Measurements from ENCODE around the gene NOS1AP.

Gene NOS1AP

DNA sequence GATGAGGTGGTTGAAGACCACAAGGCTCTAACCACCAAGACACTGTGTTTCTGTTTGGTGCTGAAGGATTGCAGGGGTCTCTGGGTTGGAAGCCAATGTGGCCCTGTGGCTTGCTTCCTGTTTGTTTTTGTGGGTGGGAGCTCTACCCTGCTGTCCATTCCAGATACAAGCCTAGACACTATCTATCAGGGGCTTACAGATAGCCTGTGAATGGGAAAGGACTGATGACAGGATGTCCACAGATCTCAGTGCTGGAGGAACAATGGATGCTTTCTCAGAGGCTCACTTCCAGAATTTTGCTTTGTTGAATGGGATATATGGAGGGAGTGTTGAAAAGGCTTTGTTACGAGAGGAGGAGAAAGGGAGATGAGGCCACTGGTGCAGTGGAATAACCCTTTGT is 69.7 kb downstream of the NOS1AP start:
- no peak for DNase-seq

DNA sequence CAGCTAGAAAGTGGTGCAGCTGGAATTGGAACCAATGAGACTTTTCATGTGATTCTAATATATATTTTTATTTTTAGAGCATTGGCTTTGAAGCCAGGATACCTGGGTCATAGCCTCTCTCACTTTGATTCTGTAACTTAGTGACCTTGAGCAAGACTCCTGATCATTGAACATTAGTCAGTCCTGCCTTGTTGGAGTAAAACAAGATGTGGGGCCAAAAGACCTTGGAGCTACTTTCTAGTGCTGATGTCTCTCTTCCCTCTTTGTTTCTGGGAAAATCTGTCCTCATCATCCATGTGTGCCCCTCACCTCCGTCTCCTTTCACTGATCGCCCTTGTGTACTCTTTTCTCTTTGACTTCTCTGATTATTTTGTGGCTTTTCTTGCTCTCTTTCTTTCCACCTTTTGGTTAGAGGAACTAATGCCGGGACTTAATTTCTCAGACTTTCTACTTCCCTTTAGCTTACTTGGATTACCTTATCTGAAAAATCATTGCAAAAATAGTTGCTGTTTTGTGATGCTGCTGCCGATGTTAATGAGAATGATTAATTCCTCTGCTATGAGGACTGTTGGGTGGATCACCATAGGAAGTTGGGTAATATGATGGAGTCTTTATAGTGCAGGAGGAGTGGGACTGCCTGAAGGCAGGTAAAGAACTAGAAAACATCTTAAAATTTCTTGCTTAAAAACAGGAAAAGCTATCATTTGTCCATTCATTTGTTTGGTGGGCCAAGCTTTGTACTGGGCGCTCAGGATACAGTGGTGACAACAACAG is 72.0 kb downstream of the NOS1AP start:
- no peak for DNase-seq

DNA sequence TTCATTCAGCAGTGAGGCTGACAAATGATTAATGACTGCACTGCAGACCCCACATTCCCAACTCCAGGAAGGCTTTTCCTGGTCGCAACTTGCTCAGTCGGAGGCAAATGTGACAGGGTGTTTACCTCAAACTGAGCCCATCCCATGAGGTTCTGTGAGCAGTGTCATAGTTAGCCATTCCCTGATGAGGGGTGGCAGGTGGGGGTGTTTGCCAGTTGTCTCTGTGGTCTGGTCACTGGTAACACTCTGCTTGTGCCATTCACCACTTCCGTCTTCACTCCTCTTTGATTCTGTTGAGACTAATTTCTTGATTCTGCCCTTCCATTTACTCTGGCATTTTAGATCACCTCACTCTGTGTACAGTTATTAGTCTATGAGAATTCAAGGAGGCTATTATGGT is 73.5 kb downstream of the NOS1AP start:
- no peak for DNase-seq

DNA sequence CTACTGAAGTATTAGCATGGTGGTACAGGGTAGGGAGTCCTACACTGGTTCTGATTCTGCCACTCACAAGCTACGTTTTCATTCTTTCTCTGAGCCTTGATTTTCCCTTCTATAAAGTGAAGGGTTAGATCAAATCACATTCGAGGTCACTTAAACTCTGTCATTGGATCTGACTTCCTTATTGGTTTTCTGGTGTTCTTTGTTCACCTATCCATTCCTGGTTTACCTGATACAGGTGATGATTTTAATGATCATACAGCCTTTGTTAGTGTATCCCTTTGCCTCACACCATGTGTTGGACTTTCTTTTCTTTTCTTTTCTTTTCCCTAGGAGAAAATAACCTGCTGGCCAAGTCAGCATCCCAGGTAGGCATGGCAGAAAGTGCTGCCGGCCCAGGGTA is 74.8 kb downstream of the NOS1AP start:
- DNase-seq: no peak

DNA sequence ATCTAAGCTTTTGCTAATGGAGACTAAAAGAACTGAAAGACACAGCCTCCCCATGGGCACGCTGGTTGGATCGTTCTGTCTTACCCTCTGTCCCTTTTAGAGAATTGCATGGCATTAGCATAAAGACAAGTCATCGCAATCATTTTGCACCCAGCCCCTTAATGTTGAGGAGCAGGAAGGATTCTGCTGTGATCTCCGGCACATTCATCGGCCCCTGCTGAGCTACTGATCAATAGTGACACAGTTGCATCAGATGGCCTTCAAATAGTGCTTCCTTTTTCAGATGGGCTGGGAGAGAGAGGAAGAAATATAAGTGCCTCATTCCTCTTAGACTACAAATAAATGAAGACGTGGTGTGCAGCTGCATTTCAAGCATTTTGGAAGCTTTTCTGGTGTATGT is 75.4 kb downstream of the NOS1AP start:
- no peak for DNase-seq

DNA sequence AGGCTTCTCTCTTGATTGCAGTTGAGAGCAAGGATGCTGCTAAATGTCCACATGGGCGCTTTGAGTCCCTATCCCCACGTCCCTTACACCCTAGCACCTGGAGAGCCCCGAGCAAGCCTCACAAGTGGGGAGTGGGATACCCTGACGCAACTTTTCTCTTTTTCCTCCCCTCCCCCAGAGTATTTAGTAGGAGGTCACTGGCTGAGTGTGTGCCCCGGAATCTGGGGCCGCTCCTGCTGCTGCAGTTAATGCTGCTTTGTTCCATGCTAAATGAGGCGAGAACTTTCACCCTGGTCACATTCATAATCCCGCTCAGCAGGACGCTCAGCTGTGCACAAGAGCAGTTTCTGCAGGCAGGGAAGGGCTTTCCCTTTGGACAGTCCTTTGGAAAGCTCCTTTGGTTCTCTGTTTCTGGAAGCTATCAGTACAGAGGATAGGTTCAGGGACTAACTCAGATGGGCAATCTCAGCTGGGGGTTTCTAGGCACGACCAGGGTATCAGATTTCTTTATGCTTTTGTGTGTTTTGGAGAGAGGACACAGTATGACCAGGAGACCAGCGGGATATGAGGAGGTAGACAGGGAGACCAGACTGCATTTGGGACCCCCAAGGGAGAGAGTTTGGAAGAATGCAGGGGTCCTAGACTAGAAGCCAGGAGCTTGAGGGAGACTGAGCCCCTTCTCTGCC is 75.9 kb downstream of the NOS1AP start:
- no peak for DNase-seq

DNA sequence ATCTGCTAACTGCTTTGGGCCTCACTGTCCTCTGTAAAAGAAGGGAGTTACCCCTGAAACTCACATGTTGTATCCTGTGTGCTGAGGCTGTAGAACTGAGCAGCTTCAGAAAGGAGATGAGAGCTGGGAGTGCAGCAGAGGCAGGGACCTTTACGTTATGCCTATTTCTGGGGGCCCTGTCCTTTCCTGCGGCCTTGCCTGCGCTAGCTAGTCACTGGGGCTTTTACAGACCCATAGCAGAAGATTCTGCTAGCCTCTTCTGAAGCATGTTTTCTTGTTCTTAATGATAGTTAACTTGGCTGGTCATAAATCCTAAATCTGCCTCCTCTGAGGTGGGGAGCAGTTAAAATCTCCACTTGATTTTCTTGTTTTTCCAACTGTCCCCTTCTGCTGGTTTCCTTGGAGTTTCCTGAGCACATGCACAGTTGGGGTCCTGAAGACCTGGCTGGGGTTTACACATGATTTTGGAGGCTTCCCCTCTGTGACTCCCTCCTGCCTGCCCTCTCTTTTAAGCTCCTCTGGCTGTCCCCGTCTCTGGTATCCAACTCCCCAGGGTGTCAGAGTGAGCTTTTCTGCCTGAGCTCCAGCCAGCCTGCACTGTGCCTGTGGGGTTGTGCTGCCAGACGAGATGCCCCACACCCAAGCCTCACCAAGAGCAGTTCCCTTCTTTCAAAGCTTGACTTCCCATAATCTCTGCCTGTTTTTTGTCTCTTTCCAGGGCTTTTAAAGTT is 76.6 kb downstream of the NOS1AP start:
- DNase-seq: no peak

DNA sequence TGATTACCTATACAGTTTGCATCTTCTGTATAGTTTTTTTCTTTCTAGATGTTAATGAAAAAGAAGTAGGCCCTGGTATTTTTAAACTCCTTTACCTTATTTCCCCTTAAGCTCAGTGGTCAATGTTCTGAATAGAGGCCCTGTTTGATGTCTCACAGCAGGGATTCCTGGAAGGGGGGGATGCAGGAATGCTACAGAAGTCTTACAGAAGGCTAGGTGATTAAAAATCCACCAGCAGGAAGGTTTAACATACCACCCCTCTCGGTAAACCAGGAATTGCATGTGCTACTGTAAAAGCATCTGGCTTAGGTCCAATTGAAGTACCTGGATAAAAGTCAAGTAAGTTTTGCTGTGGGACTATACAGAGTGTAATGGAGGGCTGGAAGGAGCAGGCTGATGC is 78.3 kb downstream of the NOS1AP start:
- DNase-seq: no peak

DNA sequence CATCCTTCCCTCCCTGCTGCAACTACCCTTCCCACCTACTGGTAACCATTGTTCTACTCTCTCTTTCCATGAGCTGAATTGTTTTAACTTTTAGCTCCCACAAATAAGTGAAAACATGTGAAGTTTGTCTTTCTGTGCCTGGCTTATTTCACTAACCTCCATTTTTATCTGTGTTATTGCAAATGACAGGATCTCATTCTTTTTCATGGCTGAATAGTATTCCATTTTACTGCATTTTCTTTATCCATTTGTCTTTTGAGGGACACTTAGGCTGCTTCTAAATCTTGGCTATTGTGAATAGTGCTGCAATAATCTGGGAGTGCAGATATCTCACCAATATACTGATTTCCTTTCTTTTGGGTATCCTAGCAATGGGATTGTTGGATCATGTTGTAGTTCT is 80.6 kb downstream of the NOS1AP start:
- DNase-seq: no peak

DNA sequence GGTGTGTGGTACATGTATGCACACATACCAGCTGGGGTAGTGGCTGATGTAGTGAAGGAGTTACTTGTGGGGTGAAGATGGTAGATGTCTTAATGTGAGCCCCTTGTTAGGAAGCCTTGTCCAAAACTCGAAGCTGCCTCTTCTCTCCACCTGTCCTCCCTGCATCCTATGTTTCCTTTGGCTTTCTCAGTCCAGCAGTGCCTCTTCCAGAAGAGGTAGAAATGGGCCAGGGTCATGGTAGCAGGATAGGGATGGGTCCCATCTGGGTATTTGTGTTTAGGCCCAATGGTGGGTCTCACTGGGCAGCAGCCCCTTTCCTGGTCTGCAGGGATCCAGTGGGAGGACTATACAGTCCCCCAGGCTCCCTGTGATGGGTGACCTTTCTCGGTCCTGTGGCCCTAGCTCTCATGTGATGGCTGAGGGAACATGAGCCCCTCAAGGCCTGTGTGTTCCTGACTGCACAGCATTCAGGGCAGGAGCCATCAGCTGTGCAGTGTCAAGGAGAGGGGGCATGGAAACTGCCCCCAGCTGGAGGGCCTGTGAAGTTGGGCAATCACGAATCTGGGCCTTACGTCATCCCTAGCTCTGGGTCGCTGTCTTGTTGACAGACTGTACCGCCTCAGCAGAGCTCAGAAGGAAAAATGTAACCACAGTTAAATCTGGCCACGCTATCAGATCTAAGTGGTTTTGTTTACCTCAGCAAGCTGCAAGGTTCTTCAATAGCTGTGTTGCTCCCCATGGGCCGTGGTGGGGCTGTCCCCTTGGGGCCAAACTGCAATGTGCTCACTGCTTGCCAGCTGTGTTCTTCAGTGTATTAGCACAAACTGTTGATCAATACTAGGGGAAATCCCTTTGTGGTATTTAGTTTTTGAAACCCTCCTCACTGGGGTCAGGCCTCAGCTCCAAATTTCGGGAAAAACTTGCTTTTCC is 82.7 kb downstream of the NOS1AP start:
- DNase-seq: no peak

DNA sequence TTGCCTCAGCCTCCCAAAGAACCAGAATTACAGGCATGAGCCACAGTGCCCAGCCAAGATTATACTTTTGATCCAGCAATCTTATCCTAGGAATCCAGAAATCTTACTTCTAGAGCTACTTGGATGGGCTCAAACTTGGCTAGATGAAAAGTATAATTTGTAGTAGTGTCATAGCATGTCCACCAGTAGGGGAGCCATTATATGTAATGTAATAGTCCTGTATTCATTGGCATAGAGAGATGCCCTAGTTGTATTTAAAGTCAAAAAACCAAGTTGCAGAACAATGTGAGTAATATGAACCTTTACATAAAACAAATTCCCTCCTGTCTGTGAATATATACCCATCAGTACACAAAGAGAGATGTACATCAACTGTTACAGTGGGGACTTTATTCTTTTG is 83.9 kb downstream of the NOS1AP start:
- no peak for DNase-seq

DNA sequence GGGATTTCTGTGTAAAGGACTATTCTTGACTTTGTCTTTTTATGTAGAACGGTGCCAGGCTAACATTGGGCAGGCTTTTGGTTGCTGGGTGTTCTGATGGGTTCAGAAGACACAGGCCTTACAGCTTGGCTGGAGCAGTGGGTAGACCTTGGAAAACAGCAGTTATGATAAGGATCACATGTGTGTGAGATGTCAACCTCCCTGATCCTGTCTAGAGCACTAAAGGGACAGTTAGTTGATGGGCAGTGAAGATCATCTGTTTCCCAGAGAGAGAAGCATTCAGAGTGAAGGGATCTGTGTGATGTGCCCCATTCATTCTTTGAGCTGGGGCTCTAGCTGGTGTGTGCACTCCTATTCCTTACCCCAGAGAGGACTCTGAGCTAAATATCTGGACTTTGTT is 88.0 kb downstream of the NOS1AP start:
- DNase-seq: no peak

DNA sequence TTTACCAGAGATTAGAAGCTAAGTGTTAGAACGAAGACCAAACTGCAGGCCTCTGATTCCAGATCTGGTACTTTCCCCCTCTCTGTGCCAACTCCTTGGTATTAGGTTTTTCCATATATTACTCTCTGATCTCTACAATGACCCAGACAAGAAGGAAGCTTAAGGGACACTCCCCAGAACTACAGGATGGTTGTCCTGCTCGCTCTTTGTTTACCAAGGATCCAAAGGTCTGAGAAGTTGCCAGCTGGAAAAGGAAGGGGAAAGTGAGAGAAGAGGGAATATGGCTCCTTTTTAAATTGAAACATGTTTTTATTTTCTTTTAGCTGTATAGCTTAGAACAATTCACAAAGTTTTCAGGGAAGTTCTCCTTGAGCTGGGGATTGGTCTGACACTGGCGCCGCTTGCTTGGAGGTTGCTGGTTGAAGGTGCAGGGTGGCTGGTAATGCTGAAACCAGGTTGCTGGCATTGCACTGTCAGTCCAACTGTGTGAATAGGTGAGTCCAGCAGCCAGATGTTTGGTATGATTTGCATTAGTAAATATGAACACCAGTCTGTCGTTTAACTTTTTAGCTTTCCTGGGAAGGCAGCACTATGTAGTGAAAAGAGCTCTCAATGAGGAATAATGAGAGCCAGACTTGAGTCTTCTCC is 89.3 kb downstream of the NOS1AP start:
- DNase-seq: no peak

DNA sequence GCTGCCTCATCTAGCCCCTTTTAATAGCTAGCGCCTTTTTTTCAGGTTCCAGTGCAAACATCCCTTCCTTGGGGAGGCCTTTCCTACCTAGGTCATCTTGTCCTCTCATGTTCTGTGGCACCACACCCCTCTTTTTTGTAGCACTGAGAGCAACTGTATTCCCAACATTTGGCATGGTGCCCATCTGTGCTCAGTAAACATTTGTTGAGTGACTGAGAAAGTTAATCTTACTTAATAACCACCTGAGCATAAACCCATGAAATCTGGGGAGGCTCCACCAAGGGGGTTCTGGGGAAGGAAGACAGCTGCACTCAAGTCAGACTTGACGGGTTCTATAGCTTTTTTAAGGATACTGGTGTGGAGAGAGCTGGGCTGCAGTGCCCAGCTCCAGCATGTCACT is 90.0 kb downstream of the NOS1AP start:
- no peak for DNase-seq

DNA sequence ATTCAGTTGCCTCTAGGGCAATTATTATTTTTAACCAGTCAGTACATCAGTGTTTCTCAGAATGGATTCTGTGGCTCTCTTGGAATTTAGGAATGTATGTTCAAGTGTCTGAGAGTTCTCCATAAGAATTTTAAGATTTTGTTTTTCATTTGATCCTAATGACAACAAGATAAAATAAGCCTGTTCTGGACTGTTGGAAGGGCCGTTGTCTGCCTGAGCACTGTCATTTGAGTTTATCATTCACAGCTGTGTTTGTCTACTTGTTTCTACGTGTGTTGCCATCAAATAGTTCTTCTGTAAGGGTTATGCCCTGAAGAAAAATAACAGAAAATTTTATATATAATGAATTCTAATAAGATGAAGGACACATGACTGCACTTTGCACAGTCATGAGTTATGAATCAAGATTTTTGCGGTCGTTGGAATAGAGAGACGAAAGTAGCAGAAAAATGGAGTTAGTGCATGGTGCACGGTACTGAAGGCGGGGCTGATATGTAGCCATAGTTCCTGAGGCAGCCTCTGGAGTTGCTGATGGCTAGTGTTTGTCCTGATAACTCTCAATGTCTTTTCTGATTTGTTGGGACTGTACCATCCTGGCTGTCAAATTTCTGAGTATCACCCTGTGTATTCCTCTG is 92.5 kb downstream of the NOS1AP start:
- DNase-seq: no peak

DNA sequence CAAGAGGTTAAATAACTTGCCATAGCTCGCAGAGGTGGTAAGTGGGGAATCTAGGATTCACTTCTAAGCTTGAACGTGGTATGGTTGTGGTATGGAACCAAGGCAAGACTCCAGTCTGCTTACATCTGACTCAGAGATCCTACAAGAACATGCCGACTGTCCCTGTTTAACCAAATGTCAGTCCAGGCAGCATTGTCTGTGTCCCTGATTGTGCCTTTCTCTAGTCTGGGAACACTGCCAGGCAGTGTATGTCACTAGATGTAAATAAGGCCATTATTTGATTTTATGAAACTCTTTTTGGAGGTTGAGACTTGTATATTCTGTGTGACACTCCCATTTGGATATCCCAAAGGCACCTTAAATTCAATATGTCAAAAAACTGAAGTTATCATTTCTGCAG is 96.0 kb downstream of the NOS1AP start:
- DNase-seq: no peak

DNA sequence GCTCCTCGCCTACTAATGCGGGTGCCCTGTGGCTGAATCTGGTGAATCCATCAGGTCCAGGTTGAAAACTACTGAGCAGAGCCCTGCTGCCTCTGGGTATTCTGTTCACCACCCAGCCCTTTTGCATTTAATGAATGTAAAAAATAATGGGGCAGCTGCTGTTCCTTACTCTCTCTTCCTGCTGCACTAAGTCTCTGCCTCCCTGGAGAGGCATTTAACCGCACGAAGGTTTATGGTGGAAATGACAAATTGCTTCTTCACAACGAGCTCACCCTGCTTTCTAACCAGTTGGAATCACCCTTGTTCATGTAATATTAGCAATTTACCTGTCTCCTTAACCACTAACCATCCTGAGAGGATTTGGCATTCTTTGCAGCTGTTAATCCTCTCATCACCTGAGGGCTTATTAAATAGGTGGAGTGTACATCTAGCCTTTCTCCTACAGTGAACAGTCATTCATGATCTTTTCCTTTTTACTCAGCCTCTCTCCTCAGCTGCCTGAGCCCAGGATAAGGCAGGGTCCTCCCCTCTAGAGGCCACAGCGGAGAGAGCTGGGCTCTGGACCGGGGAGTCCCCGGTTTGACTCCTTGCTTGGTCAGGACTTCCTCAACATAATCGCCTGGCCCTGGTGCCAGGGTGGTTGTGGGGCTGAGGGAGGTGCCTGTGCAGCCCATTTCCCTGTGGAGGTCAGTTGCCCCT is 97.6 kb downstream of the NOS1AP start:
- no peak for DNase-seq

DNA sequence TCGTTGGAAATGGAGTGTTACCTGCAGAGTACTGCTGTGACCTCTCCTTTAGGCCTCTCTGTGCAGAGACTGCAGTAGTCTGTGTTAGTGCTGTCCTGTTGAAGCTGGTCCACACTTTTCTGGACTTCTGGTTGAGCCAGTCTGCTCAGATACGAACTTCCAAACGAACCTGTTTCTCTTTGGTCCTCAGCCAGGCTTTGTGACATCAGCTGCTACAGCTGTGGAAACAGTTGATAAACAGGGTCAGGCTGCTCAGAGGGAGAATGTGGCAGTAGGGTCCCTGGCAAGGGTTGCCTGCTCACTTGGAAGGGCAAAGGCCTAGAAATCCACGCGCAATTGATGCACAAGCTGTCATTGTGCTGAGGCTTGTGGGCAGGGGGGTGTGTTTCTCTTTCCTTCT is 98.8 kb downstream of the NOS1AP start:
- DNase-seq: no peak

DNA sequence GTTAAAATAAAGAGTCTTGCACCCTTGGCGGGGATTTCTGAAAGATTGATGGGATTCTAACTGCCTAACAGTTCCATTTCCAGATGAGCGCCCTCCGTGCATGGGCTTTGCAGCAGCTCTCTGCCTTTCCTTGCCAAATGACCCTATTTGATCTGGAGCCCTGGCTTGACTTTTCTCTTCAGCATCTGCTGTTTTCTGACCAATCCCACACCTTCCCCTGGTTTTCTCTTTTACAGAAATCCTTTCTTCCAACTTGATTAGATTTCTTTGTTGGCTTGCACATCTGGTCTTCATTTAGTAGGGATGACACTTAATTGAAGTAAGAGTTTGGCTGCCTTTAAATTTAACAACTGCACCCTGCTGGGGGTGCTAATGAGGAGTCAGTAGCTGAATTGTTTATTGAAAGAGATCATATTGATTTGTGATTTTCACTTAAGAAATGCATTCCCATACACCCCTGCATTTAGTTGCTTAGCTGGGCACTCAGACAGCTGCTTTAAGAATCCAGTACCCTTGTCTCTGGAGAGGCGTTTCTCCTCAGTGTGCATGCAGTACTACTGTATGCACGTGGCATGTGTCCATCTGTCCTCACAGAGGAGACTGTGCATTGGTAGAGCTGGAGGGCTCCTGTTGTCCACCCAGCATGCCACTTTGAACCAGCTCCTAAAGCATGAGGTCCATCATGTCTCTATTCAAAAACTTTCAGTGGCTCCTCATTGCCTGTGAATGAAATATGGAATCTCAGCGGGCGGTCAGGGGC is 99.7 kb downstream of the NOS1AP start:
- DNase-seq: no peak

DNA sequence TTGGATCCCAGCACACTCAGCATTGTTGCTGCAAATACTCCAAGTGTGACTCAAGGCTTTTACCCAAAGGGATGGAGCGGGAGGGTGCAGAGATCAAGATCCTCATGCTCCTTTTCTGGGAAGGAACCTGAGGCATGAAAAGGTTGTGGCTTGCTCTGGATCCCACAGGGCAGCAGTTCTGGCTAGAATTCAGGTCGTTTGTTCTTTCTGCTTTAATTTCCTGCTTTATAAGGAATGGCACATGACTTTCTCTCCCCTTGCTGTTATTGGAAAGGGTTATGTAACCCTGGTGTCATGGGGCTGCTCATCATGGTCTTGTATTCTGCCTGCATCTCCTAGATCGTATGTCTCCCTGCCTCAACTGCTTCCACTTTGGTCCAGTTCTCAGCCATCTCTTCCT is 101.6 kb downstream of the NOS1AP start:
- DNase-seq: no peak
